Measurements from ENCODE around the gene PPP3R1.

The PPP3R1 gene

DNA sequence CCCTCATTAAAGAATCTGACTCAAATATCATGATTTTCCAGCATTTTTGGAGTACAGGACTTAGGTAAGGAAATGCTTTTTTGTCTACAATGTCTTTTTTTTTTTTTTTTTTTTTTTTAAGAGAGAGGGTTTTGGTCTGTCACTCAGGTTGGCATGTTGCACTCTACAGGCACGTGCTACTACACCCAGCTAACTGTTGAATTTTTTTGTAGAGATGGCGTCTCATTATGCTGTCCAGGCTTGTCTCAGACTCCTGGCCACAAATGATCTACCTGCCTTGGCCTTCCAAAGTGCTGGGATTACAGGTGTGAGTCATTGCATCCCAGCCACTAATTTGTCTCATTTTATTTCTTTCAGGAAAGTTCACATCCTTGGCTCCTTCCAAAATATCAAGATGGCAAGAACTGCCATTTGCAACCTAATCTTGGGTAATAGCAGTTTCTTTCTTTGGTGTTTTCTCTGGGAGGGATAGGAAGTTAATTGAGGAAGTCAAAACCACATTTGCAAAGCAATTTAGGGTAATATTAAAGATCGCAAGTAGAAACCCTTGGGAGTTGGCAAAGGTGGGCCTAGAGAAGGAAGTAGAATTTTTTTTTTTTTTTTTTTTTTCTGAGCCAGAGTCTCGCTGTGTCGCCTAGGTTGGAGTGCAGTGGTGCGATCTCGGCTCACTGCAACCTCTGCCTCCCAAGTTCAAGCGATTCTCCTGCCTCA lies 79.2 kb downstream of the PPP3R1 start:
- DNase-seq: no peak
- Mint-ChIP-seq H3K9me3 (no peaks in the 10 kb centered on the region), H3K27ac (no peak overlapping the region), H3K4me1 (no peaks in the 10 kb centered on the region), H3K27me3 (ENCODE audit: low read depth, poor library complexity) (no peaks in the 10 kb centered on the region), H3K4me3 (no peak overlapping the region), H3K36me3 (ENCODE audit: low read depth) (peaks cover 18% of the 10 kb centered on the region)
- no peak for TF ChIP-seq CTCF (IDR thresholded peaks at IDR 0.05)

DNA sequence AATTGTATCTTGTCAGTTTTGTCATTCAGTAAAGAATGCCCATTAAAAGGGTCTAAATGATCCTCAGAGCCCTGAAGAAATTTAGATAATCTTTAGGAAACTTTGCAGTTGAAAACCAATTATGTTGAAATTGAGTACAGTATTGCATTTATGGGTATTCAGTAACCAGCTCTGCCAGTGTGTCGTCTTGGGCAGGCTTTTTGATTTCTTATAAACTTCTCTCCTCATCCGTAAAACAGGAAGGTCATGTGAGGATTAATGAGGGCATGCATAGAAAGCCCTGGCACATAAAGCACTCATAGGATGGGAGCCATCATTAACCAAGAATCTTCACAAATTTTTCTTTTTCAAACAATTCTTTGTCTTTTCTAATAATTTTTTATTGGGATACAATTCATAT lies 79.8 kb downstream of the PPP3R1 start:
- peaks cover 24% of the 10 kb centered on the region for H3K36me3 Mint-ChIP-seq (ENCODE audit: low read depth)
- no peak for TF ChIP-seq CTCF (IDR thresholded peaks at IDR 0.05)
- DNase-seq: no peak
- no peak overlapping the region for H3K4me3 Mint-ChIP-seq
- no peaks in the 10 kb centered on the region for H3K9me3 Mint-ChIP-seq
- no peaks in the 10 kb centered on the region for H3K27me3 Mint-ChIP-seq (ENCODE audit: low read depth, poor library complexity)
- no peak overlapping the region for H3K27ac Mint-ChIP-seq
- no peaks in the 10 kb centered on the region for H3K4me1 Mint-ChIP-seq

GRCh38 chr2:68171684-68172083 lies 80.6 kb downstream of the PPP3R1 start:
- H3K27me3 Mint-ChIP-seq (ENCODE audit: low read depth, poor library complexity): no peaks in the 10 kb centered on the region
- DNase-seq: no peak
- no peak overlapping the region for H3K4me3 Mint-ChIP-seq
- H3K27ac Mint-ChIP-seq: no peak overlapping the region
- no peak for TF ChIP-seq CTCF (IDR thresholded peaks at IDR 0.05)
- H3K9me3 Mint-ChIP-seq: no peaks in the 10 kb centered on the region
- H3K36me3 Mint-ChIP-seq (ENCODE audit: low read depth): peaks cover 26% of the 10 kb centered on the region
- H3K4me1 Mint-ChIP-seq: no peaks in the 10 kb centered on the region

- no peak for DNase-seq
- no peaks in the 10 kb centered on the region for H3K9me3 Mint-ChIP-seq
- TF ChIP-seq CTCF (IDR thresholded peaks at IDR 0.05): no peak
- no peaks in the 10 kb centered on the region for H3K4me1 Mint-ChIP-seq
- no peak overlapping the region for H3K4me3 Mint-ChIP-seq
- H3K27ac Mint-ChIP-seq: no peak overlapping the region
- H3K36me3 Mint-ChIP-seq (ENCODE audit: low read depth): peaks cover 31% of the 10 kb centered on the region
- H3K27me3 Mint-ChIP-seq (ENCODE audit: low read depth, poor library complexity): no peaks in the 10 kb centered on the region
These were observed 81.2 kb downstream of the PPP3R1 start for GRCh38 chr2:68171146-68171545.

DNA sequence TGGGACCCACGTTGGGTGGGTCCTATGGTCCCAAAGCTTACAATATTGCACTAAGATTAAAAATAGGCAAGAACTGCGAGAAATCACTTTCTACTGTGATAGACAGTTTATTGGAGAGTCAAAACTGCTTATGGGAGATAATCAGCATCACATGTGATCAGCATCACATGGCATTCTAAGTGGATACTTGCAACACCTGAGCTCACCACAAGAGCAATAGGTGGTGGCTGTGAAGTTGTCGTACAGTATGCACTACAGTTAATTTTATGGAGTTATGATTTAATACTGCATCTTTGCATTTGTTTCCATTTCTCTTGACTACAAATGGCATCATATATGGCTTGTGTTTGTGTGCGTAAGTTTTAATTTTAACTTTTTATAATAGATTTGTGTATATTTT lies 83.0 kb downstream of the PPP3R1 start:
- DNase-seq: no peak
- H3K36me3 Mint-ChIP-seq (ENCODE audit: low read depth): peaks cover 39% of the 10 kb centered on the region
- no peak overlapping the region for H3K27ac Mint-ChIP-seq
- no peak overlapping the region for H3K4me3 Mint-ChIP-seq
- no peak for TF ChIP-seq CTCF (IDR thresholded peaks at IDR 0.05)
- H3K4me1 Mint-ChIP-seq: no peaks in the 10 kb centered on the region
- H3K27me3 Mint-ChIP-seq (ENCODE audit: low read depth, poor library complexity): no peaks in the 10 kb centered on the region
- no peaks in the 10 kb centered on the region for H3K9me3 Mint-ChIP-seq

GRCh38 chr2:68167186-68167585 lies 85.1 kb downstream of the PPP3R1 start:
- no peak overlapping the region for H3K4me3 Mint-ChIP-seq
- no peaks in the 10 kb centered on the region for H3K9me3 Mint-ChIP-seq
- no peak for DNase-seq
- H3K4me1 Mint-ChIP-seq: no peaks in the 10 kb centered on the region
- H3K27ac Mint-ChIP-seq: no peak overlapping the region
- no peak for TF ChIP-seq CTCF (IDR thresholded peaks at IDR 0.05)
- H3K36me3 Mint-ChIP-seq (ENCODE audit: low read depth): peaks cover 50% of the 10 kb centered on the region
- no peaks in the 10 kb centered on the region for H3K27me3 Mint-ChIP-seq (ENCODE audit: low read depth, poor library complexity)

Data from nephron progenitor cell (in vitro differentiated cells).